HepG2 (cell line): ENCODE results near the gene PODN. TPM values are rescaled to one million over a fixed set of nuclear protein-coding genes. Genes with fewer than 3 reads are reported as not detected.
A peak's percentile ranks its signal among the peaks of the same experiment; 100 is the strongest.

Experiments used
- CREB1 ChIP-seq, 2 experiments: fragments of 450-650 bp in 1 of 2; IDR thresholded peaks; 2 replicates each; pipeline ENCODE4 v1.6.1; 2016 to 2017; ENCODE audit warnings: control low read depth in 1 of 2, mild to moderate bottlenecking in 1 of 2, missing compliant biosample characterization in 1 of 2, missing genetic modification characterization in 1 of 2
- KIAA2018 ChIP-seq: sonication (generic); formaldehyde crosslinking; IDR thresholded peaks from 2 replicates; pipeline ENCODE4 v1.5.0; 2020; ENCODE audit warnings: mild to moderate bottlenecking, missing genetic modification reagents, borderline replicate concordance
- PAXIP1 ChIP-seq: sonication (generic); formaldehyde crosslinking; conservative IDR thresholded peaks from 2 replicates; pipeline ENCODE4 v1.4.0; 2020; ENCODE audit warnings: mild to moderate bottlenecking, missing genetic modification reagents, moderate library complexity
- THRA ChIP-seq: sonication (generic); formaldehyde crosslinking; IDR thresholded peaks from 2 replicates; pipeline ENCODE4 v1.4.0; 2020; ENCODE audit warnings: missing genetic modification reagents, borderline replicate concordance
- ZHX2 ChIP-seq, 2 experiments: sonication (generic) in 1 of 2; formaldehyde crosslinking in 1 of 2; IDR thresholded peaks; 2 replicates each; pipeline versions ENCODE4 v1.6.1 to v1.9.0; 2014 to 2022; ENCODE audit warnings: antibody characterized with exemption in 1 of 2, borderline replicate concordance in 1 of 2, inconsistent platforms in 1 of 2, low read depth in 1 of 2, missing genetic modification reagents in 1 of 2
- polyA plus RNA-seq, 8 experiments: library from polyadenylated mRNA; depleted of rRNA in 3 of 8; stranded (reverse) in 7 of 8; unstranded in 1 of 8; fragments of >200 nt; fragmentation: Illumina TruSeq in 4 of 8; extraction: Trizol in 4 of 8; gene quantifications; 2 replicates each; pipeline versions ENCODE4 v1.2.1 to v1.2.3, GENCODE V29; 2011 to 2016; ENCODE audit warnings: low read depth in 4 of 8, missing spikeins in 1 of 8, mixed read lengths in 1 of 8; ENCODE audit not compliant: insufficient read depth in 1 of 8
- total RNA-seq, 5 experiments: library from RNA; depleted of rRNA; stranded (reverse); fragments of >200 nt; fragmentation: Illumina TruSeq; extraction: Trizol; gene quantifications; 2 replicates each; pipeline ENCODE4 v1.2.3, GENCODE V29; 2016; ENCODE audit warnings: low read depth in 1 of 5

The PODN gene
- total and polyA plus RNA-seq, 2 of the 13 experiments (the other 11 are each of a cell fraction or from before 2014, with no cell fraction given) = 0.13 TPM; not detected in 1

- TF ChIP-seq ZHX2 (IDR thresholded peaks at IDR 0.05; ENCODE audit: low read depth) (peak; percentile 71), ZHX2 (CRISPR knock-in tag; IDR thresholded peaks at IDR 0.05; ENCODE audit: borderline replicate concordance) (no peak), CREB1 (IDR thresholded peaks at IDR 0.05) (peak; percentile 63), CREB1 (CRISPR knock-in tag; IDR thresholded peaks at IDR 0.05) (peak; percentile 83), PAXIP1 (peak; percentile 77), THRA (peak; percentile 53; the same call in 1 of the 2 replicates), KIAA2018 (CRISPR knock-in tag) (no peak)
Observed at GRCh38 chr1:53025034-53025768, 36.8 kb upstream of the PODN start (continued).
